ENCODE results near the gene ECSIT. TPM values are rescaled to one million over a fixed set of nuclear protein-coding genes. Genes with fewer than 3 reads are reported as not detected.

The ECSIT gene
- total RNA-seq: 10 to 100 TPM; 27.2 to 27.4 TPM
- polyA plus RNA-seq (2013, experiment 1 of 2): 26.5 TPM
- 33.8 TPM for polyA plus RNA-seq (2013, experiment 2 of 2)
- 19.2 to 65.7 (median 31.8) reads per million in 172 experiments for total RNA-seq

GRCh38 chr19:11528551-11529341 is at the start of gene ECSIT:
Gene ECSIT (minus strand): TSS chr19:11529134. CDS start chr19:11519170, 9,964 bp downstream.
- H3K27me3 Mint-ChIP-seq: no peaks in the 10 kb centered on the region
- ChIA-PET CTCF (interaction anchor here (0.6 to 1.6 kb wide), 4 partner anchors 8 to 148 kb away, joined by 3 to 5 read pairs (median 4); partner anchors contain the start of gene ELOF1), POLR2A (interaction anchor here (0.6 to 1.8 kb wide), 13 partner anchors 10 to 182 kb away, joined by 3 to 10 read pairs (median 4); partner anchors contain the start of genes CCDC159, ELOF1, PRKCSH and SWSAP1)
- peak within 1 kb of the TSS; percentile 93 for H3K27ac Mint-ChIP-seq
- H3K4me3 Mint-ChIP-seq: peak within 1 kb of the TSS; percentile 97
- H3K4me1 Mint-ChIP-seq (ENCODE audit: low read depth): peaks cover 20% of the 10 kb centered on the region
- ATAC-seq (ENCODE audit: poor library complexity): peak; percentile 99
- H3K36me3 ChIP-seq (ENCODE audit: insufficient read depth, low read length): peaks cover 17% of the 10 kb centered on the region
- intact Hi-C loops (cut with DNase I, micrococcal nuclease): loop anchor here (2.0 kb wide), 1 partner anchor 30 kb away; the partner anchor contains the start of gene ELOF1 (in 2 of the 2)
- H3K9me3 Mint-ChIP-seq: no peaks in the 10 kb centered on the region
- no peaks in the 10 kb centered on the region for H3K9me3 ChIP-seq (ENCODE audit: control insufficient read depth in 1 of 2, insufficient read depth in 1 of 2, low read length in 2 of 2)
- peaks cover 15% of the 10 kb centered on the region for H3K36me3 Mint-ChIP-seq (ENCODE audit: low read depth)
- H3K4me1 ChIP-seq (ENCODE audit: insufficient read depth, low read length): peaks cover 19% of the 10 kb centered on the region
- DNase-seq: peak; percentile 85 to 96 (median 88)
- H3K27me3 ChIP-seq (ENCODE audit: control insufficient read depth in 1 of 2, insufficient read depth in 2 of 2, low read length in 2 of 2): no peaks in the 10 kb centered on the region
- TF ChIP-seq CTCF (IDR thresholded peaks at IDR 0.05): no peak
- H3K27ac ChIP-seq (ENCODE audit: low read depth in 1 of 2, low read length in 2 of 2): peak within 1 kb of the TSS; percentile 71 to 78
- H3K4me3 ChIP-seq (ENCODE audit: low read length): peak within 1 kb of the TSS; percentile 70

- H3K4me3 ChIP-seq (ENCODE audit: low read length): peak within 1 kb of the TSS; percentile 74
- POLR2A ChIA-PET: interaction anchor here (1.0 to 1.4 kb wide), 4 partner anchors 9 to 49 kb away, joined by 3 to 4 read pairs (median 3); partner anchors contain the start of gene ECSIT
- DNase-seq (peak in 2 of 14 experiments; percentile 22 to 28), ATAC-seq (ENCODE audit: poor library complexity) (peak; percentile 15)
- peak within 1 kb of the TSS; percentile 40 to 53 for H3K27ac ChIP-seq (ENCODE audit: low read depth in 1 of 2, low read length in 2 of 2)
- TF ChIP-seq CTCF (IDR thresholded peaks at IDR 0.05): no peak
- intact Hi-C loops (cut with DNase I, micrococcal nuclease): loop anchor here in 1 of 2 experiments (2.0 kb wide), 1 partner anchor 19 kb away; the partner anchor contains the start of gene ELOF1
- H3K4me1 Mint-ChIP-seq (ENCODE audit: low read depth): peaks cover 23% of the 10 kb centered on the region
- no peaks in the 10 kb centered on the region for H3K9me3 Mint-ChIP-seq
- peaks cover 11% of the 10 kb centered on the region for H3K36me3 Mint-ChIP-seq (ENCODE audit: low read depth)
- peak within 1 kb of the TSS; percentile 87 for H3K4me3 Mint-ChIP-seq
- H3K27ac Mint-ChIP-seq: peak within 1 kb of the TSS; percentile 86
- H3K27me3 Mint-ChIP-seq: no peaks in the 10 kb centered on the region
- H3K36me3 ChIP-seq (ENCODE audit: insufficient read depth, low read length): peaks cover 13% of the 10 kb centered on the region
- no peaks in the 10 kb centered on the region for H3K27me3 ChIP-seq (ENCODE audit: control insufficient read depth in 1 of 2, insufficient read depth in 2 of 2, low read length in 2 of 2)
- peaks cover 41% of the 10 kb centered on the region for H3K4me1 ChIP-seq (ENCODE audit: insufficient read depth, low read length)
- CTCF ChIA-PET: interaction anchor here (0.9 kb wide), 1 partner anchor 16 kb away, joined by 3 read pairs; no protein-coding TSS in a partner anchor
- H3K9me3 ChIP-seq (ENCODE audit: control insufficient read depth in 1 of 2, insufficient read depth in 1 of 2, low read length in 2 of 2): no peaks in the 10 kb centered on the region
Observed at GRCh38 chr19:11577451-11578257, 48.7 kb upstream of the ECSIT start, which contains the start of gene ACP5. Gene ACP5 (minus strand): TSS chr19:11577645. CDS start chr19:11577317, 328 bp downstream.

- H3K27ac ChIP-seq (ENCODE audit: low read depth in 1 of 2, low read length in 2 of 2): no peak overlapping the region
- no peaks in the 10 kb centered on the region for H3K27me3 ChIP-seq (ENCODE audit: control insufficient read depth in 1 of 2, insufficient read depth in 2 of 2, low read length in 2 of 2)
- peaks cover 33% of the 10 kb centered on the region for H3K4me1 ChIP-seq (ENCODE audit: insufficient read depth, low read length)
- no peak overlapping the region for H3K4me3 ChIP-seq (ENCODE audit: low read length)
- DNase-seq (no peak), ATAC-seq (ENCODE audit: poor library complexity) (no peak)
- POLR2A ChIA-PET: interaction anchor here (0.8 kb wide), 1 partner anchor 17 kb away, joined by 4 read pairs; the partner anchor contains the start of gene ELOF1
- peaks cover 13% of the 10 kb centered on the region for H3K36me3 ChIP-seq (ENCODE audit: insufficient read depth, low read length)
- no peaks in the 10 kb centered on the region for H3K27me3 Mint-ChIP-seq
- peaks cover 11% of the 10 kb centered on the region for H3K36me3 Mint-ChIP-seq (ENCODE audit: low read depth)
- no peaks in the 10 kb centered on the region for H3K9me3 Mint-ChIP-seq
- peak overlapping the region; percentile 11 for H3K27ac Mint-ChIP-seq
- no peaks in the 10 kb centered on the region for H3K9me3 ChIP-seq (ENCODE audit: control insufficient read depth in 1 of 2, insufficient read depth in 1 of 2, low read length in 2 of 2)
- H3K4me1 Mint-ChIP-seq (ENCODE audit: low read depth): peaks cover 12% of the 10 kb centered on the region
- H3K4me3 Mint-ChIP-seq: no peak overlapping the region
- no peak for TF ChIP-seq CTCF (IDR thresholded peaks at IDR 0.05)
- CTCF ChIA-PET: interaction anchor here (0.6 to 1.4 kb wide), 2 partner anchors 16 to 995 kb away, joined by 4 read pairs; no protein-coding TSS in a partner anchor
- intact Hi-C loops (cut with DNase I, micrococcal nuclease): no loop called here
Observed at GRCh38 chr19:11576227-11576626, 47.3 kb upstream of the ECSIT start.
